PC-9 (cell line): ENCODE data around the gene SUSD5.

Experiments used
- EZH2 ChIP-seq: fragments of 200-600 bp; sonication (generic); IDR thresholded peaks from 2 replicates; pipeline ENCODE4 v1.8.0; 2017; ENCODE audit warnings: antibody characterized with exemption, low read depth
- TF ChIP-seq, protein P1 (sequence below): fragments of 200-600 bp; sonication (generic); conservative IDR thresholded peaks from 2 replicates; pipeline ENCODE4 v1.6.1; 2017; ENCODE audit warnings: mixed run types, antibody characterized with exemption, mild to moderate bottlenecking, moderate library complexity

DNA sequence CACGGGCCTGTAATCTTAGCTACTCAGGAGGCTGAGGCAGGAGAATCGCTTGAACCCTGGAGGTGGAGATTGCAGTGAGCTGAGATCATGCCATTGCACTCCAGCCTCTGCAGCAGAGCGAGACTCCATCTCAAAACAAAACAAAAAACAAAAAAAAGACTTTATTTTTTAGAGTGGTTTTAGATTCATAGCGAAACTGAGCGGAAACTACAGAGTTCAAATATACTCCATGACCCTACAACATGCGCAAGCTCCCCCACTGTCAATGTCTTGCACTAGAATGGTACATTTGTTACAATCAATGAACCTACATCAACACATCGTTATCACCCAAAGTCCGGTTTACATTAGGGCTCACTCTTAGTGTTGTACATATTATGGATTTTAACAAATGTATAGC is 107.0 kb downstream of the SUSD5 start:
- TF ChIP-seq, protein P1, sequence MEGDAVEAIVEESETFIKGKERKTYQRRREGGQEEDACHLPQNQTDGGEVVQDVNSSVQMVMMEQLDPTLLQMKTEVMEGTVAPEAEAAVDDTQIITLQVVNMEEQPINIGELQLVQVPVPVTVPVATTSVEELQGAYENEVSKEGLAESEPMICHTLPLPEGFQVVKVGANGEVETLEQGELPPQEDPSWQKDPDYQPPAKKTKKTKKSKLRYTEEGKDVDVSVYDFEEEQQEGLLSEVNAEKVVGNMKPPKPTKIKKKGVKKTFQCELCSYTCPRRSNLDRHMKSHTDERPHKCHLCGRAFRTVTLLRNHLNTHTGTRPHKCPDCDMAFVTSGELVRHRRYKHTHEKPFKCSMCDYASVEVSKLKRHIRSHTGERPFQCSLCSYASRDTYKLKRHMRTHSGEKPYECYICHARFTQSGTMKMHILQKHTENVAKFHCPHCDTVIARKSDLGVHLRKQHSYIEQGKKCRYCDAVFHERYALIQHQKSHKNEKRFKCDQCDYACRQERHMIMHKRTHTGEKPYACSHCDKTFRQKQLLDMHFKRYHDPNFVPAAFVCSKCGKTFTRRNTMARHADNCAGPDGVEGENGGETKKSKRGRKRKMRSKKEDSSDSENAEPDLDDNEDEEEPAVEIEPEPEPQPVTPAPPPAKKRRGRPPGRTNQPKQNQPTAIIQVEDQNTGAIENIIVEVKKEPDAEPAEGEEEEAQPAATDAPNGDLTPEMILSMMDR, result no peak
- TF ChIP-seq EZH2, result no peak
